Calu3 (cell line): ENCODE data around the gene PXK. TPM values are rescaled to one million over a fixed set of nuclear protein-coding genes. Genes with fewer than 3 reads are reported as not detected.

Experiments
- BruUV-seq: library from RNA; stranded (reverse); fragments of 400-500 nt; replicated peaks from 2 replicates; lab custom pipeline; 2021; lab: Mats Ljungman, UMichigan
- CTCF ChIA-PET: fragments of 300-600 bp; sonication (Branson Sonifier 250); formaldehyde crosslinking; loops from one replicate; lab custom pipeline; 2022; ENCODE audit warnings: antibody characterized with exemption; lab: Charles Lee
- DNase-seq: peaks from one replicate; pipeline ENCODE4 v3.0.0; 2022
- H3K27ac Mint-ChIP-seq: one replicate; pipeline ENCODE4 v1.8.0; 2022; ENCODE audit warnings: mixed read lengths; ENCODE audit not compliant: unreplicated experiment
- H3K27me3 Mint-ChIP-seq: one replicate; pipeline ENCODE4 v1.8.0; 2022; ENCODE audit warnings: mixed read lengths; ENCODE audit not compliant: unreplicated experiment
- H3K36me3 Mint-ChIP-seq: one replicate; pipeline ENCODE4 v1.8.0; 2022; ENCODE audit warnings: mild to moderate bottlenecking, moderate library complexity, mixed read lengths; ENCODE audit not compliant: insufficient read depth, unreplicated experiment
- H3K4me1 Mint-ChIP-seq: one replicate; pipeline ENCODE4 v1.8.0; 2022; ENCODE audit warnings: mild to moderate bottlenecking, low read depth, mixed read lengths; ENCODE audit not compliant: unreplicated experiment
- H3K4me3 Mint-ChIP-seq: one replicate; pipeline ENCODE4 v1.8.0; 2022; ENCODE audit warnings: mild to moderate bottlenecking, low read depth, moderate library complexity, mixed read lengths; ENCODE audit not compliant: unreplicated experiment
- H3K9me3 Mint-ChIP-seq: one replicate; pipeline ENCODE4 v1.8.0; 2022; ENCODE audit warnings: low read depth, mixed read lengths; ENCODE audit not compliant: unreplicated experiment
- intact Hi-C: fragments of 100-400 bp; cut with micrococcal nuclease; formaldehyde crosslinking; loops from one replicate; pipeline ENCODE4 v1.10.0; 2022; ENCODE audit not compliant: unreplicated experiment
- total RNA-seq: library from RNA; stranded (reverse); gene quantifications from 2 replicates; pipeline ENCODE4 v1.2.3, GENCODE V29; 2022
- TF ChIP-seq, protein P1 (sequence below): fragments of 200-600 bp; IDR thresholded peaks from one replicate; pipeline ENCODE4 v1.8.0; 2022; ENCODE audit warnings: antibody characterized with exemption; ENCODE audit not compliant: unreplicated experiment

Gene PXK
- total RNA-seq, 1 experiment from 2014 or later = 8.6 TPM

DNA sequence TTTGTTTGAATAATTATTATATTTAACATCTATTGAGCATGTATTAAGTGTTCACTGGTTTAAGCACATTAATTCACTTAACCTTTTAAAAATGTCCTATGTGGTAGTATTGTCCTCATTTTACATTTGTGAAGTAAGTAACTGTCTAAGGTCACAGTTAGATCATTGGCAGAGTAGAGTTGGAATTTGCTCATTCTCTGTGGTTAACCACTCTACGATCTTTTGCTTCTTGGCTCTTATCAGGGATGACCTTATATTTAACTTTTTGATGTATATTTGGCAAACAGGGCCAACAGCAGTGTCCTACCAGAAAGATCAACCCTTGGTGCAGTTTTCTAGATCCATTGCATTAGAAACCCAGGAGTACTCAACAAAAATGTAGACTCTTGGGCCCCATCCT lies 34.0 kb downstream of the PXK start:
- H3K4me3 Mint-ChIP-seq = no peak overlapping the region
- no peaks in the 10 kb centered on the region for H3K36me3 Mint-ChIP-seq
- intact Hi-C loops = no loop called here
- H3K27ac Mint-ChIP-seq = no peak overlapping the region
- no TSS peak for BruUV-seq
- CTCF ChIA-PET = no interaction called here
- DNase-seq = no peak
- no peaks in the 10 kb centered on the region for H3K4me1 Mint-ChIP-seq
- TF ChIP-seq, protein P1, sequence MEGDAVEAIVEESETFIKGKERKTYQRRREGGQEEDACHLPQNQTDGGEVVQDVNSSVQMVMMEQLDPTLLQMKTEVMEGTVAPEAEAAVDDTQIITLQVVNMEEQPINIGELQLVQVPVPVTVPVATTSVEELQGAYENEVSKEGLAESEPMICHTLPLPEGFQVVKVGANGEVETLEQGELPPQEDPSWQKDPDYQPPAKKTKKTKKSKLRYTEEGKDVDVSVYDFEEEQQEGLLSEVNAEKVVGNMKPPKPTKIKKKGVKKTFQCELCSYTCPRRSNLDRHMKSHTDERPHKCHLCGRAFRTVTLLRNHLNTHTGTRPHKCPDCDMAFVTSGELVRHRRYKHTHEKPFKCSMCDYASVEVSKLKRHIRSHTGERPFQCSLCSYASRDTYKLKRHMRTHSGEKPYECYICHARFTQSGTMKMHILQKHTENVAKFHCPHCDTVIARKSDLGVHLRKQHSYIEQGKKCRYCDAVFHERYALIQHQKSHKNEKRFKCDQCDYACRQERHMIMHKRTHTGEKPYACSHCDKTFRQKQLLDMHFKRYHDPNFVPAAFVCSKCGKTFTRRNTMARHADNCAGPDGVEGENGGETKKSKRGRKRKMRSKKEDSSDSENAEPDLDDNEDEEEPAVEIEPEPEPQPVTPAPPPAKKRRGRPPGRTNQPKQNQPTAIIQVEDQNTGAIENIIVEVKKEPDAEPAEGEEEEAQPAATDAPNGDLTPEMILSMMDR = no peak
- H3K27me3 Mint-ChIP-seq = no peaks in the 10 kb centered on the region
- no peaks in the 10 kb centered on the region for H3K9me3 Mint-ChIP-seq

DNA sequence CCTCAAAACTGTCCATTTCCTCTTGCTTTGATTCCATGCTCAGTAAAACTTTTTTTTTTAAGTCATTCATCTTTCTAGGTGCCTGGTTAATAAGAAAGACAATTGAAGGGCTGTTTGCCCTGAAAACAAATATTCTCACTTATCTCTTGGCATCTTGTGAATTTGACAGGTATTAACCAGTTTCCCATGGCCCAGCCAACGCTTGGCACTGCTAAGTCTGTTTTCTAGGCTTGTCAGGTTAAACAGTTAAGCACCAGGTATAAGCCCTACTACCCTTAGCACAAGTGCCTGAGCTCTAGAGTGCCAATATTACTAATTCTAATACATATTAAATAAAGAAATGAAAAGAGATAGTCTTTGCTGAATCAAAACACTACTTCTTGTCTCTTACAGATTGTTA lies 36.3 kb downstream of the PXK start:
- no peaks in the 10 kb centered on the region for H3K4me1 Mint-ChIP-seq
- no peak for DNase-seq
- no peaks in the 10 kb centered on the region for H3K27me3 Mint-ChIP-seq
- no peak overlapping the region for H3K4me3 Mint-ChIP-seq
- CTCF ChIA-PET = no interaction called here
- TF ChIP-seq, protein P1 = no peak
- no peaks in the 10 kb centered on the region for H3K9me3 Mint-ChIP-seq
- no peaks in the 10 kb centered on the region for H3K36me3 Mint-ChIP-seq
- no peak overlapping the region for H3K27ac Mint-ChIP-seq
- no TSS peak for BruUV-seq
- intact Hi-C loops = no loop called here

DNA sequence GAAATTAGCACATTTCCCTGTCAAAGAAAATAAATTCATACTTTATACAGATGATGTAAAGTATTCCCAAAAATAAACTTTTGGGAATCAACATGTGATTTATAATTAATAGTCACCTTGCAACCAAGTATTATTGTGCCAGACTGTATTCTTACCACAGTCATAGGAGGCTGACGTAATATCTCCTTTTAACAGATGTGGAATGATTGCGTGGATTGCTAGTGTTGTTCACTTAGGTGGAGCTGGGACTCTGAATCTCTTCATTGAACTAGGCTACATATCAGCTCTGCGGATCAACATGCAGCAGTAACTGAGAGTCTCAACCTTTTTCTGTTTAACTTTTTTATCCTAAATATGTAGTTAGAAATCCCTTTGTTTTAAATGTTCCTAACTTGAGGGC lies 37.2 kb downstream of the PXK start:
- no TSS peak for BruUV-seq
- no peak for DNase-seq
- Mint-ChIP-seq H3K9me3 (no peaks in the 10 kb centered on the region), H3K27me3 (no peaks in the 10 kb centered on the region), H3K27ac (no peak overlapping the region), H3K36me3 (no peaks in the 10 kb centered on the region), H3K4me1 (no peaks in the 10 kb centered on the region), H3K4me3 (no peak overlapping the region)
- CTCF ChIA-PET = interaction anchor here (0.7 kb wide), 1 partner anchor 1469 kb away, joined by 3 read pairs; no protein-coding TSS in a partner anchor
- TF ChIP-seq, protein P1 = no peak
- intact Hi-C loops = no loop called here

DNA sequence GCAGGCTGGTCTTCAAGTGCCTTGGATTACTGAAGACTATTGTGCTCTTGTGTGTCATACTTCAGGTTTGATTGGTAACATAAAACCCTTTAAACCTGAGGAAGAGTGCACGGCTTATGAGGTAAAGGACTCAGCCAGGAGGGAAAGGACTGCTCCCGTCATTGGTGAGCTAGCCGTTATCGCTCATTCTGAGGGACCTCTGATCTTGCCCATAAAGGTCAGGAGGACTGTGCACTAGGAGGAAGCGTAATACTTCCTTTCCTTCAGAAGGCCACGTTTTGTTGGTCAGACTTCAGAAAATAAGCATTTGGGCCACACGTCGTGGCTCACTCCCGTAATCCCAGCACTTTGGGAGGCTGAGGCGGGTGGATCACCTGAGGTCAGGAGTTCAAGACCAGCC lies 37.7 kb downstream of the PXK start:
- intact Hi-C loops = no loop called here
- no TSS peak for BruUV-seq
- Mint-ChIP-seq H3K27me3 (no peaks in the 10 kb centered on the region), H3K9me3 (no peaks in the 10 kb centered on the region), H3K4me3 (no peak overlapping the region), H3K27ac (no peak overlapping the region), H3K36me3 (no peaks in the 10 kb centered on the region), H3K4me1 (no peaks in the 10 kb centered on the region)
- no peak for DNase-seq
- CTCF ChIA-PET = interaction anchor here (0.7 kb wide), 1 partner anchor 1468 kb away, joined by 3 read pairs; no protein-coding TSS in a partner anchor
- TF ChIP-seq, protein P1 = no peak
